ENCODE data around the gene ZIC5. TPM values are rescaled to one million over a fixed set of nuclear protein-coding genes. Genes with fewer than 3 reads are reported as not detected.
A peak's percentile ranks its signal among the peaks of the same experiment; 100 is the strongest.

ZIC5 gene
- total and polyA plus RNA-seq, 9 of the 15 experiments (the other 6 are each of a cell fraction or from before 2014, with no cell fraction given), result 0.57 to 2.0 (median 1.1) TPM

DNA sequence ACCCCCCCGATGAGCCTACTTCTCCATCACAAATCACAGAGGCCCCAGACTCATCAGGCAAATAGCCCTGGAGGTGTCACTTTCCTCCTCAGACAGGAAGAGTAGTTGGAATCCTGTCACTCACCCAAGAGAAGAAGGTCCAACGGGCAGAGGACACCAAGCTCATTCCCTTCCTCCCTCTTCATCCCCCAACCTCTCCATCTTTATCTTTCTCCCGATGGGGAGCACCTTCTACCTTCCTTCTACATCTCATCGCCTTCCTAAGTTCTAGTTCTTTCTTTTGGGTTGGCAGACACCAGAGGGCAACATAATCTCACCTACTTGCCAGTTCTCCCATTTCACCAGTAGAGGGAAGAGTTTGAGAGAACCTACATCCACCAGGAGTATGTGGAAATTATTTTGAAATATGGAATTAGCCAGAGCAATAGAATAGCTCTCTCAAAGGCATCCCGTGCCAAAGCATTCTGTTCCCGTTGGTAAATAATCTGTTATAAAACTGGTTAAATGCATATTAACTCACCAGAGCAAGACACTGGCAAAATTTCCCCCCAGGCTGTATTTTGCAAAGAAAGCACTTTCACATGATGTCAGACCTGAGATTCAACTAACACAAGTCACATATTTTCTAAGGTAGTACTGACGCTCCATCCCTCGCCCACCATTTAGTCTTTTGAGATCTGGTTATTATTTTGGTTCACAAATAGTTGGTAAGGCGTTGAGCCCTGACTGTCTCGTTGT, 55.0 kb downstream of the ZIC5 start (continued):
- TF ChIP-seq CTBP1 (IDR thresholded peaks at IDR 0.05; ENCODE audit: borderline replicate concordance) (0 out of 2 replicates have a peak, but pooled peaks have one; percentile 24), RAD21 (CRISPR knock-in tag; conservative IDR thresholded peaks at IDR 0.05 in 1 of 2, IDR thresholded peaks at IDR 0.05 in 1 of 2) (peak; percentile 87 to 91), ZNF609 (CRISPR knock-in tag; IDR thresholded peaks at IDR 0.05; ENCODE audit: borderline replicate concordance) (no peak), MLLT1 (IDR thresholded peaks at IDR 0.05) (0 out of 4 replicates have a peak, but pooled peaks of 1 of the 2 experiments have one; percentile 68), FOS (IDR thresholded peaks at IDR 0.05; ENCODE audit: extremely low read depth, insufficient read length) (no peak), ZNF282 (CRISPR knock-in tag; IDR thresholded peaks at IDR 0.05) (no peak)
- TF ChIP-seq, protein P1, sequence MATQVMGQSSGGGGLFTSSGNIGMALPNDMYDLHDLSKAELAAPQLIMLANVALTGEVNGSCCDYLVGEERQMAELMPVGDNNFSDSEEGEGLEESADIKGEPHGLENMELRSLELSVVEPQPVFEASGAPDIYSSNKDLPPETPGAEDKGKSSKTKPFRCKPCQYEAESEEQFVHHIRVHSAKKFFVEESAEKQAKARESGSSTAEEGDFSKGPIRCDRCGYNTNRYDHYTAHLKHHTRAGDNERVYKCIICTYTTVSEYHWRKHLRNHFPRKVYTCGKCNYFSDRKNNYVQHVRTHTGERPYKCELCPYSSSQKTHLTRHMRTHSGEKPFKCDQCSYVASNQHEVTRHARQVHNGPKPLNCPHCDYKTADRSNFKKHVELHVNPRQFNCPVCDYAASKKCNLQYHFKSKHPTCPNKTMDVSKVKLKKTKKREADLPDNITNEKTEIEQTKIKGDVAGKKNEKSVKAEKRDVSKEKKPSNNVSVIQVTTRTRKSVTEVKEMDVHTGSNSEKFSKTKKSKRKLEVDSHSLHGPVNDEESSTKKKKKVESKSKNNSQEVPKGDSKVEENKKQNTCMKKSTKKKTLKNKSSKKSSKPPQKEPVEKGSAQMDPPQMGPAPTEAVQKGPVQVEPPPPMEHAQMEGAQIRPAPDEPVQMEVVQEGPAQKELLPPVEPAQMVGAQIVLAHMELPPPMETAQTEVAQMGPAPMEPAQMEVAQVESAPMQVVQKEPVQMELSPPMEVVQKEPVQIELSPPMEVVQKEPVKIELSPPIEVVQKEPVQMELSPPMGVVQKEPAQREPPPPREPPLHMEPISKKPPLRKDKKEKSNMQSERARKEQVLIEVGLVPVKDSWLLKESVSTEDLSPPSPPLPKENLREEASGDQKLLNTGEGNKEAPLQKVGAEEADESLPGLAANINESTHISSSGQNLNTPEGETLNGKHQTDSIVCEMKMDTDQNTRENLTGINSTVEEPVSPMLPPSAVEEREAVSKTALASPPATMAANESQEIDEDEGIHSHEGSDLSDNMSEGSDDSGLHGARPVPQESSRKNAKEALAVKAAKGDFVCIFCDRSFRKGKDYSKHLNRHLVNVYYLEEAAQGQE (IDR thresholded peaks at IDR 0.05; ENCODE audit: borderline replicate concordance), result peak; percentile 90
- TF ChIP-seq, protein P1 (CRISPR knock-in tag; IDR thresholded peaks at IDR 0.05; ENCODE audit: low read depth), result no peak

All from K562 (cell line).